K562 (cell line): ENCODE results near the gene SMAD3. TPM values are rescaled to one million over a fixed set of nuclear protein-coding genes. Genes with fewer than 3 reads are reported as not detected.

Experiments
- ATAC-seq: fragments of 200-7000 bp; cut with Tn5 transposase; 3 replicates; pipeline ENCODE4 v1.9.1; 2020; ENCODE audit warnings: moderate library complexity
- BruUV-seq: library from RNA; stranded (reverse); fragments of 400-500 nt; replicated peaks from 2 replicates; lab custom pipeline; 2021; lab: Mats Ljungman, UMichigan
- CTCF ChIA-PET: fragments of 300-600 bp; formaldehyde crosslinking; extraction: SDS; loops from one replicate; lab custom pipeline; 2021; ENCODE audit warnings: low intra/inter-chr PET ratio; lab: Yijun Ruan, JAX
- POLR2A ChIA-PET: fragments of 300-600, 350-650 bp; sonication (Branson Sonifier 250); formaldehyde crosslinking; extraction: SDS; loops from one replicate; lab custom pipeline; 2021; ENCODE audit warnings: antibody characterized with exemption, inconsistent platforms; lab: Yijun Ruan, JAX
- DNase-seq, 4 experiments: peaks; one replicate each; pipeline versions ENCODE4 v3.0.0 to v3.0.0-alpha.2; 2011 to 2018; ENCODE audit warnings: low spot score in 3 of 4, mixed read lengths in 3 of 4; ENCODE audit errors: extremely low read depth in 1 of 4
- FAIRE-seq: peaks from 2 replicates; lab custom pipeline; 2011; peaks lifted over from hg19 to GRCh38; lab: Jason Lieb, UNC
- H2AFZ ChIP-seq: 2 replicates; pipeline ENCODE4 v1.6.0; 2011; ENCODE audit warnings: low read depth, low read length, control low read depth, inconsistent platforms
- H3K27ac ChIP-seq: fragments of 200-600 bp; 3 replicates; pipeline ENCODE4 v1.8.0; 2011; ENCODE audit warnings: low read depth, mild to moderate bottlenecking, control low read depth, inconsistent platforms, low read length, moderate library complexity, mixed read lengths; ENCODE audit errors: extremely low read depth
- H3K27me3 ChIP-seq, 2 experiments: fragments of 300-600 bp in 1 of 2; 2 replicates in 1 of 2; 3 replicates in 1 of 2; pipeline versions ENCODE4 v1.6.0 to v1.8.0; 2011; ENCODE audit warnings: inconsistent platforms in 2 of 2, low read length in 2 of 2, mild to moderate bottlenecking in 1 of 2, mixed read lengths in 1 of 2, moderate library complexity in 1 of 2; ENCODE audit not compliant: control insufficient read depth in 2 of 2, insufficient read depth in 2 of 2
- H3K36me3 ChIP-seq: fragments of 300-600 bp; 3 replicates; pipeline ENCODE4 v1.8.0; 2011; ENCODE audit warnings: mild to moderate bottlenecking, low read length, inconsistent platforms; ENCODE audit not compliant: control insufficient read depth, insufficient read depth
- H3K4me1 ChIP-seq, 2 experiments: fragments of 200-600 bp in 1 of 2; replicated peaks in 1 of 2; 2 replicates in 1 of 2; 3 replicates in 1 of 2; pipeline versions ENCODE4 v1.5.1 to v1.8.0; 2011; ENCODE audit warnings: inconsistent platforms in 2 of 2, low read length in 2 of 2, mild to moderate bottlenecking in 1 of 2, mixed read lengths in 1 of 2, moderate library complexity in 1 of 2; ENCODE audit not compliant: control insufficient read depth in 2 of 2, insufficient read depth in 2 of 2
- H3K4me2 ChIP-seq: 2 replicates; pipeline ENCODE4 v1.6.1; 2011; ENCODE audit warnings: low read length, control low read depth, inconsistent platforms, mixed read lengths; ENCODE audit not compliant: insufficient read depth
- H3K4me3 ChIP-seq: fragments of 200-600 bp; sonication (generic), shearing (Covaris generic); 2 replicates; pipeline ENCODE4 v1.5.1; 2016; ENCODE audit warnings: control low read depth, inconsistent platforms
- H3K79me2 ChIP-seq: fragments of 200-600 bp; 3 replicates; pipeline ENCODE4 v1.8.0; 2011; ENCODE audit warnings: low read length, inconsistent platforms; ENCODE audit not compliant: control insufficient read depth, insufficient read depth
- H3K9ac ChIP-seq, 2 experiments: 2 replicates each; pipeline versions ENCODE4 v1.6.0 to v1.6.1; 2011; ENCODE audit warnings: low read depth in 2 of 2, low read length in 2 of 2, control low read depth in 1 of 2, inconsistent platforms in 1 of 2, mild to moderate bottlenecking in 1 of 2, mixed read lengths in 1 of 2; ENCODE audit not compliant: insufficient read depth in 1 of 2
- H3K9me1 ChIP-seq: one replicate; pipeline ENCODE4 v1.6.0; 2011; ENCODE audit warnings: inconsistent platforms, mild to moderate bottlenecking, low read length, moderate library complexity; ENCODE audit not compliant: control insufficient read depth, insufficient read depth
- H3K9me3 ChIP-seq: replicated peaks from 2 replicates; pipeline ENCODE4 v1.5.1; 2011; ENCODE audit warnings: low read depth, low read length, inconsistent platforms; ENCODE audit not compliant: control insufficient read depth, insufficient read depth
- H4K20me1 ChIP-seq: replicated peaks from 2 replicates; pipeline ENCODE4 v1.6.1; 2011; ENCODE audit warnings: low read length, inconsistent platforms, mixed read lengths; ENCODE audit not compliant: control insufficient read depth, insufficient read depth
- CREBBP ChIP-seq: IDR thresholded peaks from one replicate; pipeline ENCODE4 v1.6.1; 2012; ENCODE audit warnings: low read depth, mild to moderate bottlenecking, control low read depth, inconsistent platforms, low read length
- CTBP1 ChIP-seq: fragments of 450-650 bp; IDR thresholded peaks from 2 replicates; pipeline ENCODE4 v1.6.1; 2016; ENCODE audit warnings: borderline replicate concordance
- ESRRB ChIP-seq: fragments of 250-450 bp; sonication (Bioruptor Pico); IDR thresholded peaks from 2 replicates; pipeline ENCODE4 v1.5.0; 2020; ENCODE audit warnings: mild to moderate bottlenecking, moderate library complexity, borderline replicate concordance
- HOXB6 ChIP-seq: fragments of 250-450 bp; sonication (Bioruptor Pico); IDR thresholded peaks from 2 replicates; pipeline ENCODE4 v1.5.1; 2022; ENCODE audit warnings: mild to moderate bottlenecking, borderline replicate concordance
- JUN ChIP-seq, 2 experiments: sonication (generic) in 1 of 2; formaldehyde crosslinking in 1 of 2; IDR thresholded peaks; 2 replicates each; pipeline versions ENCODE4 v1.6.1 to v1.8.0; 2012 to 2022; ENCODE audit warnings: borderline replicate concordance in 2 of 2, mild to moderate bottlenecking in 2 of 2, improper control_type of control experiment in 1 of 2, low read depth in 1 of 2, low read length in 1 of 2, missing genetic modification reagents in 1 of 2
- POLR2H ChIP-seq: IDR thresholded peaks from 2 replicates; pipeline ENCODE4 v1.6.1; 2016; ENCODE audit warnings: missing genetic modification characterization, low read depth, mild to moderate bottlenecking, control low read depth, missing compliant biosample characterization, moderate library complexity
- RB1 ChIP-seq: fragments of 450-650 bp; IDR thresholded peaks from 2 replicates; pipeline ENCODE4 v1.6.1; 2017; ENCODE audit warnings: low read depth, mild to moderate bottlenecking
- RBM22 ChIP-seq: fragments of 200-400 bp; formaldehyde crosslinking; IDR thresholded peaks from 2 replicates; pipeline ENCODE4 v1.6.1; 2018; ENCODE audit warnings: low read length, low read depth; ENCODE audit not compliant: poor library complexity, severe bottlenecking
- SAFB2 ChIP-seq: fragments of 200-400 bp; formaldehyde crosslinking; IDR thresholded peaks from 2 replicates; pipeline ENCODE4 v1.6.1; 2018; ENCODE audit warnings: borderline replicate concordance, low read length, low read depth, moderate library complexity; ENCODE audit not compliant: severe bottlenecking
- TAF15 ChIP-seq: fragments of 200-400 bp; formaldehyde crosslinking; IDR thresholded peaks from 2 replicates; pipeline ENCODE4 v1.6.1; 2017; ENCODE audit warnings: mild to moderate bottlenecking, low read depth, low read length, moderate library complexity
- WHSC1 ChIP-seq: IDR thresholded peaks from one replicate; pipeline ENCODE4 v1.6.1; 2012; ENCODE audit warnings: low read length, control low read depth, inconsistent platforms
- ZKSCAN1 ChIP-seq: fragments of 150-350 bp; IDR thresholded peaks from 2 replicates; pipeline ENCODE4 v1.6.1; 2016; ENCODE audit warnings: low read depth, low read length
- ZNF668 ChIP-seq: fragments of 250-450 bp; sonication (Bioruptor Pico); IDR thresholded peaks from 2 replicates; pipeline ENCODE4 v1.8.0; 2022; ENCODE audit warnings: mild to moderate bottlenecking, inconsistent platforms
- in situ Hi-C: fragments of 300-500 bp; cut with MboI; formaldehyde crosslinking; loops from 4 replicates; pipeline ENCODE4 v1.15.0; 2018; ENCODE audit warnings: inconsistent platforms, mixed read lengths
- intact Hi-C: fragments of 100-400 bp; cut with micrococcal nuclease; formaldehyde crosslinking; loops from 2 replicates; pipeline ENCODE4 v1.14.2; 2022
- polyA plus RNA-seq, 8 experiments: library from polyadenylated mRNA; depleted of rRNA in 4 of 8; stranded (reverse) in 5 of 8; unstranded in 3 of 8; fragments of >200 nt; fragmentation: Nextera tagmentation in 2 of 8; fragmentation: Illumina TruSeq in 1 of 8; extraction: Ambion mirVana in 2 of 8; extraction: Trizol in 1 of 8; gene quantifications; 2 replicates each; pipeline versions ENCODE4 v1.2.1 to v1.2.3, GENCODE V29; 2011 to 2014; ENCODE audit warnings: inconsistent platforms in 1 of 8, missing spikeins in 1 of 8
- total RNA-seq, 7 experiments: library from RNA; depleted of rRNA in 6 of 7; stranded (reverse); fragments of >200 nt in 6 of 7; fragmentation: Illumina TruSeq in 2 of 7; extraction: Trizol in 2 of 7; gene quantifications; 2 replicates each; pipeline versions ENCODE4 v1.2.1 to v1.2.3, GENCODE V29; 2011 to 2021; ENCODE audit warnings: low replicate concordance in 1 of 7
- TF ChIP-seq, protein P1 (sequence below): fragments of 250-450 bp; sonication (Bioruptor Pico); IDR thresholded peaks from 2 replicates; pipeline ENCODE4 v1.5.0; 2021
- TF ChIP-seq, protein P2 (sequence below): sonication (generic); formaldehyde crosslinking; IDR thresholded peaks from 2 replicates; pipeline ENCODE4 v1.9.0; 2022; ENCODE audit warnings: mild to moderate bottlenecking, missing genetic modification reagents
- TF ChIP-seq, protein P3 (sequence below): fragments of 250-450 bp; sonication (Bioruptor Pico); IDR thresholded peaks from 2 replicates; pipeline ENCODE4 v1.9.0; 2021; ENCODE audit warnings: mild to moderate bottlenecking

The SMAD3 gene
- total and polyA plus RNA-seq, 9 of the 15 experiments (the other 6 are each of a cell fraction or from before 2014, with no cell fraction given), result 4.3 to 39.2 (median 11.1) TPM

DNA sequence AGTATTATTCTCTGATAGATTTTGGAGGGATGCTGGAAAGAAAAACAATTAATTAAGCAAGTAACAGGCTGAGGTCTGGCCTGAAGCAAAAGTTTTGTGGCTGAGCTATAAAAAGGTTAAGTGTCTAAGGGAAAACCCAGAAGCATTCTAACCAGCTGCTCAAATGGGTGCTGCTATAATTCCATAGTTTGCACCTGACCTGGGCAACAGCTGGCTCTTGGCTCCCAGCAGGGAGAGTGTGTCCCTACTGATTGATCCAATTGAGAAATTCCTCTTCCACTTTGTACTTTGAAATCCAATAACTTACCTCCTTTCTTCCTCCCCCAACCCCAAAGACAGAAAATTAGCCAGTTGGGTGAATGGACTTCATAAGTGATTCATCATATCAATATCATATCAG is 27.7 kb upstream of the SMAD3 start:
- Histone ChIP-seq H3K4me1 (peaks cover 14 to 23% of the 10 kb centered on the region in 2 experiments), H3K9me3 (no peaks in the 10 kb centered on the region), H2AFZ (no peak overlapping the region), H3K27me3 (no peaks in the 10 kb centered on the region), H3K4me2 (no peak overlapping the region), H3K9me1 (no peaks in the 10 kb centered on the region), H3K79me2 (no peaks in the 10 kb centered on the region), H3K4me3 (no peak overlapping the region), H3K36me3 (no peaks in the 10 kb centered on the region), H3K27ac (no peak overlapping the region), H4K20me1 (no peaks in the 10 kb centered on the region), H3K9ac (no peak overlapping the region)
- in situ Hi-C loops, result no loop called here
- POLR2A ChIA-PET, result interaction anchor here (0.6 to 1.9 kb wide), 5 partner anchors 9 to 218 kb away, joined by 3 to 6 read pairs (median 4); no protein-coding TSS in a partner anchor
- CTCF ChIA-PET, result no interaction called here
- no TSS peak for BruUV-seq
- no peak for DNase-seq
- no peak for FAIRE-seq
- intact Hi-C loops, result no loop called here
- ATAC-seq, result no peak
- TF ChIP-seq SAFB2 (no peak), CREBBP (no peak), HOXB6 (CRISPR knock-in tag) (no peak), WHSC1 (no peak), TAF15 (no peak), JUN (IDR thresholded peaks at IDR 0.05; ENCODE audit: borderline replicate concordance, low read depth, low read length) (no peak), JUN (CRISPR knock-in tag; IDR thresholded peaks at IDR 0.05; ENCODE audit: borderline replicate concordance) (no peak), RB1 (no peak), RBM22 (no peak), CTBP1 (no peak), POLR2H (tag) (no peak), ESRRB (CRISPR knock-in tag) (no peak), ZKSCAN1 (no peak), ZNF668 (no peak)
- TF ChIP-seq, protein P1, sequence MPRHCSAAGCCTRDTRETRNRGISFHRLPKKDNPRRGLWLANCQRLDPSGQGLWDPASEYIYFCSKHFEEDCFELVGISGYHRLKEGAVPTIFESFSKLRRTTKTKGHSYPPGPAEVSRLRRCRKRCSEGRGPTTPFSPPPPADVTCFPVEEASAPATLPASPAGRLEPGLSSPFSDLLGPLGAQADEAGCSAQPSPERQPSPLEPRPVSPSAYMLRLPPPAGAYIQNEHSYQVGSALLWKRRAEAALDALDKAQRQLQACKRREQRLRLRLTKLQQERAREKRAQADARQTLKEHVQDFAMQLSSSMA, result no peak
- TF ChIP-seq, protein P2, sequence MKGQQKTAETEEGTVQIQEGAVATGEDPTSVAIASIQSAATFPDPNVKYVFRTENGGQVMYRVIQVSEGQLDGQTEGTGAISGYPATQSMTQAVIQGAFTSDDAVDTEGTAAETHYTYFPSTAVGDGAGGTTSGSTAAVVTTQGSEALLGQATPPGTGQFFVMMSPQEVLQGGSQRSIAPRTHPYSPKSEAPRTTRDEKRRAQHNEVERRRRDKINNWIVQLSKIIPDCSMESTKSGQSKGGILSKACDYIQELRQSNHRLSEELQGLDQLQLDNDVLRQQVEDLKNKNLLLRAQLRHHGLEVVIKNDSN (CRISPR knock-in tag), result no peak
- TF ChIP-seq, protein P3, sequence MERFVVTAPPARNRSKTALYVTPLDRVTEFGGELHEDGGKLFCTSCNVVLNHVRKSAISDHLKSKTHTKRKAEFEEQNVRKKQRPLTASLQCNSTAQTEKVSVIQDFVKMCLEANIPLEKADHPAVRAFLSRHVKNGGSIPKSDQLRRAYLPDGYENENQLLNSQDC (CRISPR knock-in tag), result no peak
- TF ChIP-seq, all 486 proteins: peak for 0
